Subcutaneous adipose tissue (tissue), 4 donors: ENCODE data around the gene YOD1. TPM values are rescaled to one million over a fixed set of nuclear protein-coding genes. Genes with fewer than 3 reads are reported as not detected.

Source experiments
- total RNA-seq, 4 donors: library from RNA; depleted of rRNA; stranded (reverse); fragments of >200 nt; gene quantifications; one replicate each; pipeline ENCODE4 v1.1.0, GENCODE V29; 2016
- TF ChIP-seq, protein P1 (sequence below): fragments of 450-650 bp; IDR thresholded peaks from one replicate; pipeline ENCODE4 v1.5.1; 2016; ENCODE audit warnings: low read depth, mild to moderate bottlenecking, control low read depth, antibody characterized with exemption, moderate library complexity

Gene YOD1
- total RNA-seq, 4 donors from 2014 or later, result 6.0 to 11.9 (median 6.9) TPM

DNA sequence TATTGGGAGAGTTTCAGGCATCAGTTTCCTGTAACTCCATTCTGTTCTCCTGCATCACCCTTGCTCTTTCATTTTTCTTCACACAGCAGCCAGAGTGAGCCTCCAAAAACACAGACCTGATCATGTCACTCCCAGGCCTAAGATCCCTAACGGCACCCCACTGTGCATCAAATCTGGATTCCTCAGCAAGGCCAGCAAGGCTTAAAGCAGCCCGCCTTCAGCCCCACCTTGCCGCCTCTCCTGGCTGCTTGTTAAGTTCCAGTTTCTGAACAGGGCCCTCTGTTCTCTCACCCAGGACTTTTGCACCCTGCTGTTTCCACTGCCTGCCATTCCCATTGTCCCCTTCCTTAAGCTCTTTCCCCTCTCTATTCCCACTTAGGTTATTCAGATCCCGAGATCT lies 47.8 kb downstream of the YOD1 start:
- TF ChIP-seq, protein P1, sequence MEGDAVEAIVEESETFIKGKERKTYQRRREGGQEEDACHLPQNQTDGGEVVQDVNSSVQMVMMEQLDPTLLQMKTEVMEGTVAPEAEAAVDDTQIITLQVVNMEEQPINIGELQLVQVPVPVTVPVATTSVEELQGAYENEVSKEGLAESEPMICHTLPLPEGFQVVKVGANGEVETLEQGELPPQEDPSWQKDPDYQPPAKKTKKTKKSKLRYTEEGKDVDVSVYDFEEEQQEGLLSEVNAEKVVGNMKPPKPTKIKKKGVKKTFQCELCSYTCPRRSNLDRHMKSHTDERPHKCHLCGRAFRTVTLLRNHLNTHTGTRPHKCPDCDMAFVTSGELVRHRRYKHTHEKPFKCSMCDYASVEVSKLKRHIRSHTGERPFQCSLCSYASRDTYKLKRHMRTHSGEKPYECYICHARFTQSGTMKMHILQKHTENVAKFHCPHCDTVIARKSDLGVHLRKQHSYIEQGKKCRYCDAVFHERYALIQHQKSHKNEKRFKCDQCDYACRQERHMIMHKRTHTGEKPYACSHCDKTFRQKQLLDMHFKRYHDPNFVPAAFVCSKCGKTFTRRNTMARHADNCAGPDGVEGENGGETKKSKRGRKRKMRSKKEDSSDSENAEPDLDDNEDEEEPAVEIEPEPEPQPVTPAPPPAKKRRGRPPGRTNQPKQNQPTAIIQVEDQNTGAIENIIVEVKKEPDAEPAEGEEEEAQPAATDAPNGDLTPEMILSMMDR, result no peak

DNA sequence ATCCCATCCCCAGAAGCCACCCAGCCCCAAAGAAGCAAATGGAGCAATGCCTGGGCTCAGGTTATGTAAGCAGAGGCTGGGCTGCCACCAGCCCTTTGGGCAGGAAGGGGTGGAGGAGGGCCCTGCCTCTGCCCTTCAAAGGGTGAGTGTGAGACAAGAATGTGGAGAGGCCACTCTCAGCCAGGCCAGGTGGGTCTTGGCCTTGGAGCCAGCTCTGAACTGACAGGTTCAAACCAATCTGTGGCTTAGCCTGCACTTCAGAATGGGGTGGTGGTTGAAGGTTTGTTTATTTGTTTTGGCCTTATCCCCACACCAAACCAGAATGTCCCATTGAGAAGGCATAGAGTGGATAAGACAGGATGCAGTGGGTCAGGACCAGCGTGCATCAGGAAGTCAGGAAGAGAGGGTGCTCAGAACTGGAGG lies 48.3 kb downstream of the YOD1 start:
- TF ChIP-seq, protein P1, result no peak

DNA sequence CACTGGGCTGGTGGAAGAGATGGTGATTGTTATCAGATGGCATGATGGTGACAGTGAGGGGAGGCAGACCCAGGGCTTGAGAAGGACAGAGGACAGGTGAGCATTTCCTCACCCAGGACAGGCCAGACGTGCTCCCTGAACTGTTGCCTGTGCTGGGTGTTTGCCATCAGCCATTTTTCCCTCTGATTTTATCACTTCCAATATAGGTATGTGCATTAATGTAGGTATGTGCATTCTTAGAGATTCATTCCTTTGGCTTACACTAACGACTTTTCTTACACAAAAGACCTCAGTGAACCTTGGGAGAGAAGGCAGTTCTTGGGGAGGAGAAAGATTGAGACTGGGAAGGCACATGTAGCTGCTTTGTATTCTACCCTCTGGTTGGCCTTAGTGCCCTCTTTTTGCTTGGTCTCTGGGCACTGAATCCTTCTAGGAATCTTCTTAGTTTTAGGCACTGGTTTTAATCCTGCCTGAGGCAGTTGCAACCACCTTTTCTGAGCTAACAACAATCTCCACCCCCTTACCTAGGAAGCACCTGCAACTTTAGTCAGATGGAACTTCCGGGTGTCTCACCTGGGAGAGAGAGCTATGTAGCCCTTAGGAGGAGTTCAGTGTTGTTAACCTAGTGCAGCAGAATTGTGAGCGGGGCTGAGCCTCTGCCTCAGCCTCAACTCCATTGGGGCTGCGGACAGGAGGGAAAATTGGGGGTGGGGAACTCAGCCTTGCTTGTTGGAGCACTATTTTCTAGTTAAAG lies 49.3 kb downstream of the YOD1 start:
- TF ChIP-seq, protein P1, result no peak

DNA sequence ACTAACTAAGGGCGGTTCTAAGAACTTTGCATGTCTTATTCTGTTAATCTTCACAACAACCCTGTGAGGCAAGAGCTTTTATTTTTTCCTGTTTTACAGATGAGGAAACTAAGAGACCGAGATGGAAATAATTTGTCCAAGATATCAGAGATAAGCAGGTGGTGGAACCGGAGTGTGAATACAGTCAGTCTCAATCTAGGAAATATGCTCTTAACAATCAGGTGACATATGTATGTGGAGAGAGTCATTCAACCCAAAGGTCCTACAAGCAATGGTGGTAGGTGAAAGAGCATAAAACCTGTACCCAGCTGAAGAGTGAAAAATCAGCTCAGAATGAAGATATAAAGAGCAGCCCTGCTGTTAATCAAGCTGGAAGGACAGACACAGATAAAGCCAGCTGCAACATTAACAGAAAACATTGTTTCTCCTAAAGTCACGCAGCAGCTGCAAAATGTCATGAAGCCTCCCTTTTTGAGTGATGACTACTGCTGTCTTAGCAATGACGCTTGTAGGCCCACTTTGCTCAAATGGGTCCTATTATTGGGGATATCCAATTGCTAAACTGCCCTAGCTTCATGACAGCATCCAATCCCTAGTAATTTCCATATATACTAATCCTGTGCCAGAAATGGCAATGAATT lies 50.2 kb downstream of the YOD1 start:
- TF ChIP-seq, protein P1, result no peak

DNA sequence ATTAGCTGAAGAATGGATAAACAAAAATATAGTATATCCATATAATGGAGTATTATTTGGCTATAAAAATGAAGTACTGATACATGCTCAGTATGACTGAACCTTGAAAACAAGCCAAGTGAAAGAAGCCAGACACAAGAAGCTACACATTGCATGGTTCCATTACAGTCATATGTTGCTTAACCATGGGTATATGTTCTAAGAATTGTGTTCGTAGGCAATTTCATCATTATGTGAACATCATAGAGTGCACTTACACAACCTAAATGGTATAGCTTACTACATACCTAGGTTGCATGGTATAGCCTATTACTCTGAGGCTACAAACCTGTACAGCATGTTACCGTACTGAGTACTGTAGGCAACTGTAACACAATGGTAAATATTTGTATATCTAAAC lies 52.2 kb downstream of the YOD1 start:
- TF ChIP-seq, protein P1, result no peak

Other genes starting within 250 kb of the YOD1 start
- not detected for gene IL20, start 185.6 kb downstream of the YOD1 start, total RNA-seq
- gene IL24, start 153.8 kb downstream of the YOD1 start, total RNA-seq, result not detected
- 10 to 100 TPM in 1 of 4 donors, 1 to 10 TPM in 3; 1.1 to 54.1 (median 4.3) TPM for gene FCMR, start 129.3 kb downstream of the YOD1 start, total RNA-seq
- gene PIGR, start 104.7 kb downstream of the YOD1 start, total RNA-seq, result 1 to 10 TPM in 1 of 4 donors, under 1 TPM in 3; 0.22 to 2.4 (median 0.61) TPM
- not detected for gene FCAMR, start 80.7 kb downstream of the YOD1 start, total RNA-seq
- under 1 TPM in 2 of 4 donors, not detected in 2; under 0.01 to 0.17 TPM for gene C1orf116, start 18.5 kb downstream of the YOD1 start, total RNA-seq
- gene PFKFB2, start 2.1 kb upstream of the YOD1 start, total RNA-seq, result 1 to 10 TPM; 5.1 to 7.5 (median 5.8) TPM
- 1 to 10 TPM in 2 of 4 donors, under 1 TPM in 1, not detected in 1; 0.49 to 6.3 (median 2.2) TPM for gene C4BPB, start 37.7 kb upstream of the YOD1 start, total RNA-seq
- gene C4BPA, start 53.0 kb upstream of the YOD1 start, total RNA-seq, result not detected